ENCODE results near the gene LRIT1.

Gene LRIT1

DNA sequence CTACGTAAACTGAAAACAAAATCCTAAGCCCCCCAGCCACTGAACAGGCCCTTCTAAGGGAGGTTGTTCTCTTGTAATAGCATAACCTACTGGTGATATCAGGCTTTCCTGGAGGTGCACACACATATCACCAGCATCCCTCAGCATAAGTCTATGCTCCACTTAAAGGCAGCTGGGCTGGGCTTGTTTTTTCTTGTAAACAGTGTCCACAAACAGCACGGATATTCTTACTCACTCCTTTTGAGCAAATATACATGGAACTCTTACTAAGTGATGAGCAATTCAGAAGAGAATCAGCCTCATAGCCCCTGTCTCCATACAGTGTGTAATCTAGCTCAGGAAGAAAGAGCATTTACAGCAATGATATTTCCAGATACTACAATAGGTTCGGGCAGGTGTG lies 2.4 kb downstream of the LRIT1 start:
- ChIA-PET POLR2A (ENCODE audit: low non-redundant PET) (no interaction called here), CTCF (no interaction called here)
- no peak for DNase-seq (ENCODE audit: low spot score)
- H3K27ac ChIP-seq: no peak overlapping the region
- no peak for TF ChIP-seq CTCF (conservative IDR thresholded peaks at IDR 0.05; ENCODE audit: low read depth)

- ChIA-PET CTCF (no interaction called here), POLR2A (ENCODE audit: low non-redundant PET) (no interaction called here)
- no peak for TF ChIP-seq CTCF (conservative IDR thresholded peaks at IDR 0.05; ENCODE audit: low read depth)
- no peak for DNase-seq (ENCODE audit: low spot score)
- H3K27ac ChIP-seq: no peak overlapping the region
These were observed 3.9 kb downstream of the LRIT1 start for GRCh38 chr10:84237199-84238051.

DNA sequence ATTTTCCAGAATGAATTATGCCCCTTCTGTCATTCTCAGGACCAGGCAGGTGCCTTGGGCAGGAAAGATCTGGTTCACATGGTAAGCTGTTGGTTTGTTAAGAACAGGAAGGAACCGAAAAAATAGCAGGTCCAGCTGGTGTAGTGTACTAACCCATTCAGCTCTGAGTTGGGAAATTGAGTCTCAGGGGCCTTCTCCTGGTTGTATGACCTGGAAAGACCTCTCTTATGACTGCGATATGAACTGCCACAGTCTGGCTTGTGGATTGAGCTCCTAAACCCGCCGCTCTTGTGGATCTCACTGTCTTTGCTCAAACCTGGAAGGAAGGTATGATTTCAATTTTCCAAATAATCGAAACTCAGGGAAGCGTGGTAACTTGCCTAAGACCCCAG lies 4.5 kb downstream of the LRIT1 start:
- no peak for TF ChIP-seq CTCF (conservative IDR thresholded peaks at IDR 0.05; ENCODE audit: low read depth)
- no peak overlapping the region for H3K27ac ChIP-seq
- DNase-seq (ENCODE audit: low spot score): no peak
- POLR2A ChIA-PET (ENCODE audit: low non-redundant PET): no interaction called here
- CTCF ChIA-PET: interaction anchor here (0.6 kb wide), 1 partner anchor 1011 kb away, joined by 3 read pairs; no protein-coding TSS in a partner anchor

DNA sequence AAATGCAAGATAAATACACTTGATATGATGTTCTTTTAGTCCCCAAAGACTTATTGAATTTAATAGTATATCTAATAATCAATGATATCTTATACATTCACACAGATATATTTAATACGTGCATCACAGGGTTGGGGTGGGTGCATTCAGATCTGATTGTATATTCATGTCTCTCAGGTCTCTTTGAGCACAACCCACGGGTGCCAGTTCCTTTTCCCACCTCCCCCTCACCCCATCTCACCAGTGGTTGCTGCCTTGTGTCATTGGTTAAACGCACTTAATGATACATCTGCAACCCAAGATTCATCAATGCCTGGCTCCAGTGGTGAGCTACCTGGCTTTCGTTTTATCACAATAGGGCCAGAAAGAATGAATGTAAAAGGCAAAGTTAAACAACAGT lies 6.2 kb downstream of the LRIT1 start:
- POLR2A ChIA-PET (ENCODE audit: low non-redundant PET): no interaction called here
- H3K27ac ChIP-seq: no peak overlapping the region
- CTCF ChIA-PET: no interaction called here
- no peak for TF ChIP-seq CTCF (conservative IDR thresholded peaks at IDR 0.05; ENCODE audit: low read depth)
- no peak for DNase-seq (ENCODE audit: low spot score)

DNA sequence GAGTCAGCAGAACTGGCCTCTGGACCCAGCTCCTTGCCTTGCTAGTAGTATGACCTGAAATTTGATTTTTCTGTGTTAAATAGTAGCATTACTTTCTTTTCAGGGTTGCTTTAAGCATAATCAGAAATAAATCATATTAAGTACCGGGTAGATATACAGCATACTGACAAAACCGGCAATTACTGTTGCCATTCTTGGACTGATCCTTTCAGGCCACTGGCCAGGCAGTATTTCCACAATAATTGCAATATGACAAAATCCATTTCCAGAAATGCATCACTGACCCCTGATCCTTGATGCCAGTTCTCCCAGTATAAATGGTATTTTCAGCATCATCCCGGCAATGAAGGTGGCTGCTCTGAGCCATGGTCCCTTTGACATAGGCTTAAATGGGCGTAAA lies 6.9 kb downstream of the LRIT1 start:
- DNase-seq (ENCODE audit: low spot score): no peak
- no peak for TF ChIP-seq CTCF (conservative IDR thresholded peaks at IDR 0.05; ENCODE audit: low read depth)
- CTCF ChIA-PET: interaction anchor here (0.8 kb wide), 1 partner anchor 15 kb away, joined by 3 read pairs; no protein-coding TSS in a partner anchor
- H3K27ac ChIP-seq: no peak overlapping the region
- POLR2A ChIA-PET (ENCODE audit: low non-redundant PET): no interaction called here

- DNase-seq (ENCODE audit: low spot score): no peak
- POLR2A ChIA-PET (ENCODE audit: low non-redundant PET): no interaction called here
- CTCF ChIA-PET: interaction anchor here (0.8 kb wide), 1 partner anchor 16 kb away, joined by 3 read pairs; no protein-coding TSS in a partner anchor
- TF ChIP-seq CTCF (conservative IDR thresholded peaks at IDR 0.05; ENCODE audit: low read depth): no peak
- H3K27ac ChIP-seq: no peak overlapping the region
These were observed 7.4 kb downstream of the LRIT1 start for GRCh38 chr10:84233940-84234339.
